Activated CD4-positive, alpha-beta T cell treated with anti-CD3 and anti-CD28 coated beads for 24 hours (primary cell): ENCODE data around the gene AREG.

ENCODE experiments used
- DNase-seq, 2 donors: peaks; one replicate each; pipeline ENCODE4 v3.0.0-alpha.2; 2020; ENCODE audit warnings: low read depth in 2 of 2

AREG gene

DNA sequence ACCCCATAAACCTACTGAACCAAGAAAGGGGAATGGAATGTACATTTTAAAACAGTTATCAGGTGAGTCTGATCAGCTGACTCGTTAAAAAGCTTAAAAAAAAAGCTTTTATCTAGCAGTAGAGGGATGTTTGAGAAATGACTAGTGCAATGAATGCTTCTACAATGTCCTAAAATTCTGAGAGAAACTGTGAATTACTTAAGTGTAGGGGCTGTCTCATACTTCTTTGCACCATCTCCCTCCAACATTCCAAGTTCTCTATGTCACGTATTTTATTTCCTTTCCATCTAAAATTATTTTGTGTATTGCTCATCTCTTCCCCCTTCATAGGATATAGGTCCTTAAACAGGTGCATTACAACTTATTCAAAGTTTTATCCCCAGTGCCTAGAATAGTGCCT, 11.9 kb upstream of the AREG start:
- no peak for DNase-seq

DNA sequence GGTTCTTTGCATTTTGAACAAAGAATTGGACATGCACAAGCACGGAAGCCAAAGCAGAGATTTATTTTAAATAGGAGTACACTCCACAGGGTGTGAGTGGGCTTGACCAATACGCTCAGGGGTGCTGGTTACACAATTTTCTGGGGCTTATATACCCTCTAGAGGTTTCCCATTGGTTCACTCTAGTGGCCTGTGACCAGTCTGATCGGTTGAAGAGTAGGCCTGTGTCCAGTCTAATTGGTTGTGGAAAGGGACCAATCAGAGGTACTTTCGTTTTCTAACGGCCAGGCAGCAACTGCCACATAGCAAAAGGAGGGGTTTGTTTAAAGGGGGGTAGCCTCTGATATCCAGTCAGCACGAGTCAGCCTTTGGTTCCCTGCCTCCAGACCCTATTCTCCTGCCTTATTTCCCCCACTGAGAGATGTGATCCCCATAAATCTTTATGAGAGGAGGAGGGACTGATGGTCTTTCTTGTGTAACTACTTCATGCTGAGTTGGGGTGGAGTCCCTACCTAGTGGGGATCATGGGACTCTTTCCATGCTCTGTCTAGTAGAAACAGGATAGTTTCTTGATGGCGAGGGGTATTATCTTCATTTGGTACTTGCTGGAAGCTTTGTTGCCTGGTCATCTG, 11.3 kb upstream of the AREG start:
- DNase-seq = no peak

DNA sequence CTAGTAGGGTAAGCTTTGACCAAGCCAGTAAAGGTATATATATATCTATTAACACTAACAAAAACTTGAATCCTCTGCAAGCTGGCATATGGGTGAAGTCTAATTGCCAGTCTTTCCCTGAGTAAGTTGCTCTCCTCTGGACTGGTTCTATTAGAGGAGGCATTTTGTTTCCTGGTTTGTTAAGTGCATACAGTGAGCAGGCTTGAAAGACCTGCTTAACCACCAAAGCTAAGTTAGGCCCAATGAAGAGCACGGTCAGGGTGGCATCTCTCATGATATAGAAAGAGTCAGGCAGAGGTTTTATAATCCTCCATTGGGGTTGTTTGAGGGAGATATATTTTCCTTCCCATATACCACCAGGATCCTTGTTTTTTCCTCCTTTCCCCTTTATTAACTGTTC, 9.6 kb upstream of the AREG start:
- DNase-seq = no peak

DNA sequence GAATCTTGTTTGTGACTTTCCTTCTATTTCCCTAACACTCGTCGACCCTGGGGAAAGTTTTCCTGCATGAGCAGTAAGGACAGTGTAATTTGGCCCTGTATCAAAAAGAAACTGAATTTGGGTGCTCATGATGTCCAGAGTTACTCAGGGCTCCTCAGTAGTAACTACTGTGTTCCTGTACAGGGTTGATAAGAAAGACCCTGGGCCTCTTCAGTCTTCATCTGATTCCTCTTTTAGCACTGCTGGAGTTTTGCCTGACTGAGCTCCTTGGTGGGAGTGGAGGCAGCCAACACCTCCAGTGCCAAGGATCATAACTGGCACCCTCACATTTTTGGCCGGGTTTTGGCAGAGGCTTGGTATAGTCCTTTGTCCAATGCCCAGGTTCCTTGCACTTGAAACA, 7.1 kb upstream of the AREG start:
- DNase-seq = no peak

DNA sequence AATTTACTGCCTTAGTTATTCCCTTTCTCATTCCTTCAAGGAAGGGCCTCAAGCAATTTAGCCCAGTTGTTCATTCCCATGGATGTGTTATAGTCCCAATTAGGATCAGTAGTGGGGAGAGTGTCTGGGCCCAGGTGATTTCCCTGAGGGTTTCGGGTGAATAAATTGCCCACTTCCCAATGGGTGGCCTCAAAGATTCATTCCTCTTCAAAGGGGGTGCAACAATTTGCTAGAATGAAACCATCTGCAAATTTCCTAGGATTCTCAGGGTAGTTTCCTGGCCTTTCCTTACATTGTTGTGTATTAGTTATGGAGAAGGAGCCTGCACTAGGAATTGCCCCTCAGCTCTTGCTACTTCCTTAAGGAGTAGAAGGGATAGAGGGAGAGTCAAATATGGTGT, 6.3 kb upstream of the AREG start:
- no peak for DNase-seq

DNA sequence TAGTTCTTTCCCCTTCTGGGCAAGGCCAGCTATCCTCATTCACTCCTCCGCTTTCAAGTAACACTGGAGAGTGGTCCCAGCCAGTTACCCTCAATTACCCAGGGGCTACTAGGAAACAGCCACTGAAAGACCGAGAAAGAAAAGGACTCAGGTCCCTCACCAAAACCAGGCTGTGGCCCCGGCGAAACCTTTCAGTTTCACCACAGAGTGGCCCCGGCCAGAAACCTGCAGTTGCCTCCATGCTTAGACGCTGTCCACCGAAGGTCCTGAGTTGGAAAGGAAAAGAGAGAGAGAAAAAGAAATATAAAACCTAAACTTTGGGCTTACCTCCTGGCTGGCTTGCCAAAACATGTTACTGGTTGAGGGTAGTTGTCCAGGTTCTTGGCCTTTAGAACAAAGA, 5.0 kb upstream of the AREG start:
- no peak for DNase-seq

DNA sequence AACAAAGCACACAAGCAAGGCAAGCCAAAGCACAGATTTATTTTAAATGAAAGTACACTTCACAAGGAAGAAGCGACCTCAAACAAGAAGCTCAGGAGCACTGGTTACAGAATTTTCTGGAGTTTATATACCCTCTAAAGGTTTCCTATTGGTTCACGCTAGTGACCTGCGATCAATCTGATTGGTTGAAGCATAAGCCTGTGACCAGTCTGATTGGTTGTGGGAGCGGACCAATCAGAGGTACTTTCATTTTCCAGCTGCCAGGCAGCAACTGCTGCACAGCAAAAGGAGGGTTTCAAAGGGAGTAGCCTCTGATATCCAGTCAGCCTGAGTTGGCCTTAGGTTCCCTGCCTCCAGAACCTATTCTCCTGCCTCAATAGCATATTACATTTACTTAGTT, 4.6 kb upstream of the AREG start:
- DNase-seq = no peak

DNA sequence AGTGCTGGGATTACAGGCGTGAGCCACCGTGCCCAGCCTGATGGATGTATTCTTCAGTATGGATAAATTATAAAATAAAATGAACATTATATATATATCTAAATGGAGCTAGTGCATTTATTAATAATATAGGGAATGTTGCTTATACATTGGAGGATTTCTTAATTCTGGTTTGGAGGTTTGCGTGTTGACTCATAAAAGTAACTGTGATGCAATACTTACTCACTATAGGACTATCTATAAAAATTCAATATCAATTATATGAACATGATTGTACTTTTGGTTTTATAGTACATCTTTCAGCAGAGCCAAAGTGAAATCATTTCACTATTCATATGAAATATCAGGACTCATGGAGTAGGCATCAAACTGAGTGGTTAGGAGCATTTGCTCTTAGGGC, 3.2 kb upstream of the AREG start:
- no peak for DNase-seq

DNA sequence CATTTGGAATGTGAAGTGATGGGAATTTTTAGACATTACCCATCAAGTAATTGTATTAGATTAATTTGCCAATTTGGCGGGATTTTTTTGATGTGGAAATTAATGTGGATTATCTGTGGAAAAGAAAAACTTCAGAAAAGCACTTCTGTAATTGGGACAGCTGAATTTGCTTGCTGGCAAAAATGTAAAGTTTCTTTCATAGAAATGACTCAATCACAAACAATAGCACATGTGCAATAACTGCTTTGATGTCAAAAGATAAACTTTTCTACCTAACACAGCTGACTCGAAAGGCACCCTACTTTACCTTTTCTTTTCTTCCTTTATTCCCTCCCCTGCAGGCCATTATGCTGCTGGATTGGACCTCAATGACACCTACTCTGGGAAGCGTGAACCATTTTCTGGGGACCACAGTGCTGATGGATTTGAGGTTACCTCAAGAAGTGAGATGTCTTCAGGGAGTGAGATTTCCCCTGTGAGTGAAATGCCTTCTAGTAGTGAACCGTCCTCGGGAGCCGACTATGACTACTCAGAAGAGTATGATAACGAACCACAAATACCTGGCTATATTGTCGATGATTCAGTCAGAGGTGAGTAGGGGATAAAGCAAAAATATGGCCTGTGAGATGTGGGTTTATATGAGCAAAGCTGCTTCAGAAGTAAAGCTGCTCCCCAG, 1.4 kb downstream of the AREG start:
- DNase-seq = no peak

DNA sequence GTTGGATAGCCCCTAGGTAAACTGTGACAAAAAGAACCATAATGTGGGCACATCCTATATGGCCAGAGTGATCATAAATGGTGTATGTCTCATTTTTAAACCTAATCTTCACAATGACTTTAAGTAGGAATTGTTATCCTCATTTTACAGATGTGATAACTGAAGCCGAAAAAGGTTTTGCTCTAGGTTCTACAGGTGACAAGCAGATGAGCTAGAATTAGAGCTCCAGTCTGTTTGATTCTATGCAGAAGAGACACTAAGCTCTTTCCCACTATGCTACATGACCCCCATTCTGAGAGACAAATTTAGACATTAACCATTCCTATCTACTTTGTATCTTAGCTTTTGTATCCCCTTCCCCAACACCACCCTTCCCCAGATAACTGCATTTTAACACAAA, 2.0 kb downstream of the AREG start:
- no peak for DNase-seq

DNA sequence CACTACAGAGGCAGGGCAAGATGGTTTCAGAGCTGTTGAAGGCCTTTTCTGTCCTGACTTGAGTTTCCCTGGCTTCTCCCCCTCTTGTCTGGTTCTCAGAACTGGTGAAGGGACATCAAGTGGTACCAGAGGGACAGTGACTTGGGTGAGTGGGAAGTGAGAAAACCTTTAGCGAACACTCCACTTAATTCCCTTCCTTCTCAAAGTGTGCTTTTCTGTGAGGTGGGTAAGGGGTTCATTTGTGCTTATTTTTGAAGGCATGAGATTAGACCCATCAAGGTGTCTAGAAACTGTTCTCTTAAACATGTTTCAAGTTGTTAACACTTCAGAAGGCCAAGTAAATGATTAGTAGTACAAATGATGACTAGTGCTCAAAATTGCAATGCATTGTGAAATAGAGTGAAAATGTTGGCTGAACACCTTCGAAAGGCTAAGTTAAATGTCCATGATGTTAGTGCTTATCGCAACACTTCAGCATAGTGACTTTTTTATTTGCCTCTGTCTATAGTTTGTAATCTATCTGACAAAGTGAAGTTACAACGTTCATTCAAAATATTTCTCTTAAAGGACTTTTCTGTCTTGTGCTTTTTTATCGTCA, 2.8 kb downstream of the AREG start:
- no peak for DNase-seq

DNA sequence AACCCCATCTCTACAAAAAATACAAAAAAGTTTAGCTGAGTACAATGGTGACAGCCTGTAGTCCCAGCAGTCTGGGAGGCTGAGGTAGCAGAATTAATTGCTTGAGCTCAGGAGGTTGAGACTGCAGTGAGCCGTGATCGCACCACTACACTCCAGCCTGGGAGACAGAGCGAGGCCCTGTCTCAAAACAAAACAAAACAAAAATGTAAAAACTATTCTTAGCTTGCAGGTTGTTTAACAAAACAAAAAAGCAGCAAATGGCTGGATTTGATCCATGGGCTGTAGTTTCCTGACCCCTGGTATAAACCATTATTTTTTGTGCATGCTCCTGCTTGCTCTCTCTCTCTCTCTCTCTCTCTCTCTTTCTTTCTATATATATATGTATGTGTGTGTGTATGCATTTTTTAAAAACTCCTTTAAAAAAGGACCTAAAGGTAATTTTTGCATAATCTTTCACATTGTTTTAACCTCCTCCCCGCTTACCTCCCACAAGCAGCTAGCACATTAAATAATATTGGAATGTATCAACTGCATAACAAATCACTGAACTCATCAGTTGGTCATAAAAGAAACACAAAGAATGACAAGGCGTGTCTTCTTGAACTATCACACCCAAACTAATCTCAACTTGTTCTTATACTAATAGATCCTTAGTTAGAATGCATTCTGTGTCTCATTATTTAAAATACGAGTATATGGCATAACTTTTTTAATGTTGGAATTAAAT, 4.8 kb downstream of the AREG start:
- DNase-seq = no peak

DNA sequence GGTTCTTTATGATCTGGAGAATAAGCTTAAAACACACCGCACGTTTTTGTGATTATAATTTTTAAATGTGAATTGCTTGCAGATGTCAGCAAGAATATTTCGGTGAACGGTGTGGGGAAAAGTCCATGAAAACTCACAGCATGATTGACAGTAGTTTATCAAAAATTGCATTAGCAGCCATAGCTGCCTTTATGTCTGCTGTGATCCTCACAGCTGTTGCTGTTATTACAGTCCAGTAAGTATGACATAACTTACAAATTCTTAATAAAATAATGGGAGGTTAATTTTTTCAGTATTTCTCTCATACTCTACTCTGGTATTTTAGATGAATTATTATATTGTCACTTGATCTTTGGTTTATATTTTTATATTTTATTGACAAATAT, 5.4 kb downstream of the AREG start:
- DNase-seq = no peak

DNA sequence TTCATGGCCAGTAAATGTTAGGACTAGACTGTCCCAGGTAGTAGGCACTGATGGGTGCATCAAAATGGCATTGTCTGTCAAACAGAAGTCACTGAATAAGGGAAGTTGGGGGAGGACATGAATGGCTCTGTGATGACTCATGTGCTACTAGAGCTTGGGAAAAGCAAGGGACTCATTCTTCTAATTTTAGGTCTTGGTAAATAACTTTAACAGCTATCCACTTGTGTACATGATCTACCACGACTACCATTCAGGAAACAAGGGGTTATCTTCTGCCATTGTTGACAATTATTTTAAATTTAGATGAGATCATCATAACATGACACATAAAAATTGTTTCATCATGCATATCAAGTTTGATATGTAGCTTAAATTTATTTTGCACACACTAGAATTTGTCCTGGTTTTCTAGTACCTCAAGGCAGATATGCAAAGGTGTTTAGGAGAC, 6.3 kb downstream of the AREG start:
- no peak for DNase-seq

DNA sequence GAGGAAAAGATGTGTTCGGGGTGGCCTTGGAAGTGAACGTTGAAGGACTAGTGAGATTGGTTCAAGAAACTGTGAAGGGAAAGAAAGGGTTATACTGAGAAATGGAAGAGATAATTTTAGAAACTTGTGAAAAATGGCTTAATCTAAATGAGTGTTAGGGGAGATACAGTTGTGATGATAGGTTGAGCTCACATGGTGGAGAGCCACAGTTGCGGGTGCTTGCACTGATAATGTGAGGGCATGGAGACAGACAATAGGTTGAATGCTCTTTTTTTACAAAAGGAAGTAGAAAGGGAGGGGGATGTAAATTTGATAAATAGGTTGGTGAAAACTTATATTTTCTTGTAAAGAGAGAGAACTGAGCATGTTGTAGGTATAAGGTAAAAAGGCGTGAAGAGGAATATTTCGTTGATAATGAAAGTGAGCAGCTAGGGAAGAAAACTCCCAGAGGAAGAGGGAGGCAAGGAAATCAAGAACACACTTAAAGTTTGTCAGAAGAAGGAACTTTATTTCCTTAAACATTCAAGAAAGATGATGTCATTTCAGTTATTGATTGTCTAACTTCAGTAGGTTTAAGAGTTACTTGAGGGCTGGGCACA, 8.2 kb downstream of the AREG start:
- DNase-seq = no peak

DNA sequence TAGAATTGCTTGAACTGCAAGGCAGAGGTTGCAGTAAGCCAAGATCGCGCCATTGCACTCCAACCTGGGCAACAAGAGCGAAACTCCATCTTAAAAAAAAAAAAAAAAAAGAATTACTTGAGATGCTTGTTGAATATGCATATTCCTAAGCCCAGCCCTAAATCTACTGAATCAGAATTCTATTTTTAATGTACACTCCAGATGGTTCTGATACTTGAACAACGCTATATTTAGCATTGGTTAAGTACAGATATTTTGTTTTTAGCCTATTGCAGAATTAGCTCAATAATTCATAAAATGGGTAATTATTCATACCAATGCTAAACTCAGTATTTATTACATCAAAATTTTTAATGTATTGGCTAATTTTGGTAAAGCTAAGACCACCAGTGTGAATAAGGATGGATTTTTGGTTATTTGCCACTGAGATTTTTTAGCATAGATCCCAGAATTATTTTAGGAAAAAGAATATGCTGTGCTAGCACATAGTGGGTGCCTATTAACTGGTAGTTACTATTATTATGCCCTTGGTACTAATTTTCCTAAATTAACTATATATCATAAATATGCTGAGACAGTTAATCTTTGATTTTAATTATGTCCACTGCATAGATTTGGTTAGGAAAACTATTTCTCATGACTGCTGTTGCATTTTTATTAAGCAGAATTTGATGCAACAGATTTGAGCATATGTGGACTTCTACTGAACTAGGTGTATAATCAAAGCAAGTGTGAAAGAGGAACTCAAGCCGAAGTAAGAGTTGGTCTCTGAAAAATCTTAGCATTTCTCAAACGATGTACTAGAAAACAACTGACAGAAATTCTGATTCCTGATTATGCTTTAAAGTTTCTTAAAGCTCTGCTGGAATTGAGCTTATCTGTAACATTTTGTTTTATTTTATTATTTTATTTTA, 9.2 kb downstream of the AREG start:
- no peak for DNase-seq

DNA sequence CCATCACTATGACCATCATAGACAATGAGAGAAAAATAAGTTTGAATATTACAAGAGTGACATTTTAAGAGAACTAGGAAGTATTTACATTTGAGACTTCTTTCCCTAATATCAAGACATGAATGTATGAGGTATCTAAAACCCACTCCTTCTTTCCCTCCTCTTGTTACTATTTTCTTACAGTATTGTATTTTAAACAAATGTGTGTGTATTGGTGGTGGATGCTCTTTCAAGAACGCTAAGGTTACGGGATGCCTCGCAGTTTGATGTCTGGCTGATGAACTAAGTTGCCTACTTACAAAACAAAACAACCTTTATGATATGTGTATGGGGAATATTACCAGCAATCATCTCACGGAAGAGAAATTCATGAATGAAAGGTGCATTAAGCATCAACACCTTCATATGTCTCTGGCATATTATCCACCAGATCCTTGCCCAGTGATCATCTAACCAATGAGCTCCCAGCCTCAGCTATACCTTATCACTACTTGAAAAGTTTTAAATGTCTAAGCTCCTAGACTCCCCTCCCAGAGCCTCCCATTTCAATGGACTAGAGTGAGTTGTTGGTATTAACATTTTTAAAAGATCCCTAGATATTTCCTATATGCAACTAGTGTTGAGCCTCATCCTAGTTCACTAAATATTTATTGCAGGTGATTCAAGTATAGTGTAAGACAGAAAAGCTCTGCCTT, 10.6 kb downstream of the AREG start:
- no peak for DNase-seq

DNA sequence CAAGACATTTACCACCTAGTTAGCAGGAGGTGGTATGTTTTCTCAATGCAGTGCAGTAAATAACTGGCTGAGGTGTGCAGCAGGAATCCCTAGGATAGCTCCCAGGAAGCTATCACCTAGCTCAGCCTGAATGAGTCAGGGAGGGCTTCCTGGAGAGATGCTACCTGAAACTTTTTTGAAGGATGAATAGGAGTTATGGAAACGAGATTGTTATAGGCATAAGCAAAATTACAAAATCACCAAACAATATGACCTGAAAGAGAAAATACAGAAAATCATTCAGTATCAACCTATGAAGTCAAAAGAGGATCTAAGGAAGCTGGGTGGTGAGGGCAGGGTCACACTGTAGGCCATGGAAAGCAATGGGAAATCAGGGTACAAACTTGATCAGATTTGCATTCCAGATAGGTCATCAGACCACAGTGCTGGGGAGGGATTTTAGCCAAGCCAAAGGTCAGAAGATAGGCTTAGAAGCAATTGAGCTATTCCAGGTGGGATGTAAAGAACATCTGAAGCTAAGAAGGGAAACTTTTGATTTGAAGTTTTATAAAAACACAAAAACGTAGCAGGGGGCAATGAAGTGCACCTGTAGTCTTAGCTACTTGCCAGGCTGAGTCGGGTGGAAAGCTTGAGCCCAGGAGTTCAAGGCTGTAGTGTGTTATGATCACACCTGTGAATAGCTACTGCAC, 11.3 kb downstream of the AREG start:
- DNase-seq = no peak

DNA sequence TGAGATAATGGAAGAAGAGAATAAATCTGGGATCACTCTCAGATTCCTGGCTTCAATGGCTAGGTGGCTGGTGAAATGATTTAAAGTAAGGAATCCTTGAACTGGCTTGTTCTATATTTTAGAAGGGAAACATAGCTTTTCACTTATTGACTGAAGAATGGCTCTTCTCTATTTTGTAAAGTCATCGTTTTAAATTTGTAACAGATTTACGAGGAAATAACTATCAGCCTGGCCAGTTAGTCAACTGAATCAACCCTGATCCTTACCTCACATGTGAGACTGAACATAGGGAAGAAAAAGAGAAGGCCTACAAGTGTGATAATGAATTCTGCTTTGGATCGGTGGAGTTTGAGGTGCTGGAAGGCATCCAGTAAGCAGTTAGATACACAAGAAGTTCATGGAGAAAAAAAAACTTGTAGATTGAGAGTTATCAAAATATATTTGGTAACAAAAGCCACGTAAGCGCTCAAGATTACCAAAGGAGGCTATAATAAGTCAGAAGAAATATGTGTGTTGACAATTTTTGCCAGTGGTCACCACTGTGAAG, 12.0 kb downstream of the AREG start:
- no peak for DNase-seq

DNA sequence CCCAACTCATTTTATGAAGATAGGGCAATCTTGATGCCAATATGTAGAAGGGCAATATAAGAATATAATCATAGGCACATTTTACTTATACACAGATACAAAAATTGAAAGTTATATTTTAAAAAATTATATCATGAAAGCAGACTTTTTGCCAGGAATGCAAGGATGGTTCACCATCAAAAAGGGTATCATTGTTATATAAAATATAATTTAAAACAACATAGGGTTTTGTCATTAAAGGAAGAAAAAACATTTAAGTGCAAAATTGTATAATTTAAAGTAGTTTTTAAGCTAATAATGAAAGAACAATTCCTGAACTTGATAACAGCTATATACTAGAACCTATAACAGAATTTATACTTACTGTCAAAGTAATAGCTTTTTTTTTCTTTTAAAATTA, 15.9 kb downstream of the AREG start:
- DNase-seq = no peak
